GM19463 (cell line): Measurements from ENCODE around the gene PCDHGA1.
"Not testable (repeated sequence)": the region's sequence is repeated elsewhere in the genome, so short reads cannot be mapped to it uniquely, and the experiment has no call there.

Experiments used
- ATAC-seq: cut with Tn5 transposase; IDR thresholded peaks from one replicate; pipeline ENCODE4 v1.9.1; 2021; ENCODE audit warnings: mild to moderate bottlenecking, moderate library complexity; ENCODE audit not compliant: unreplicated experiment

Gene PCDHGA1

DNA sequence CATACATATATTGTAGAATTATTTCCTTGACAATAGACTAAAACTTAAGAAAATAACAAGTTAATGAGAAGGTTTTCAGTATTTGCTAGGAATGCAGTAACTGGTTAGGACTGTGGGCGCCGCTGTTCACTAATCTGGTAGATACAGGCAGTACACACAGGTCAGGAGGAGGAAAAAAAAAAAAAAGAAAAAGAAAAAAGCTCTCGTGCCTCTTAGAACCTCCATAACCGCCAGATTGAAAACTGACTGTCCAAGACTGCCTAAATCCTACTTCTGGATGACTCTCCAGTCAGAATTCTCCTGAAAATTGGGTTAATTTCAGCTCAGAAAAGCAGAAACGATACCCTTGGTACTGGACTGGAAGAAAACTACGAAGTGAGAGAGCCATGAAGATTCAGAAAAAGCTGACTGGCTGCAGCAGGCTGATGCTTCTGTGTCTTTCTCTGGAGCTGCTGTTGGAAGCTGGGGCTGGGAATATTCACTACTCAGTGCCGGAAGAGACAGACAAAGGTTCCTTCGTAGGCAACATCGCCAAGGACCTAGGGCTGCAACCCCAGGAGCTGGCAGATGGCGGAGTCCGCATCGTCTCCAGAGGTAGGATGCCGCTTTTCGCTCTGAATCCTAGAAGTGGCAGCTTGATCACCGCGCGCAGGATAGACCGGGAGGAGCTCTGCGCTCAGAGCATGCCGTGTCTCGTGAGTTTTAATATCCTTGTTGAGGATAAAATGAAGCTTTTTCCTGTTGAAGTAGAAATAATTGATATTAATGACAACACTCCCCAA is at the start of gene PCDHGA1:
Gene PCDHGA1 (plus strand): TSS at position 216 of the 782 bp plus-strand sequence.
- no peak for ATAC-seq

DNA sequence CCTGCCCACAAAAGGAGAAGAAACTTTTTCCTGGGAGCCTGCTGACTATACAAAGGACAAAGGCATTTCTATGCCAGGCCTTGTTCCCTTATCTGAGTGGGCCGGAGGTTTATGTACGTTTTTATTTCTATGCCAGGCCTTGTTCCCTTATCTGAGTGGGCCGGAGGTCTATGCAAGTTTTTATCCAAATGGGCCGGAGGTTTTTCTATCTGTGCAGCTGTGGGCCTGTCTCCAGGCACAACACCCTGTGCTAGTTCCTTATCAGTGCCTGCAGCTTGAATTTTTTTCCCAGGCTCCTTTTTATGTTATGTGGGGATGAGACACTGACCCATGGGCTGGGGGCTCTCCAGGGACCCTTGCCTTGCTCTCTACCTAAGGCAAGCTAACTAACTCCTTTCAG is 31.9 kb upstream of the PCDHGA1 start:
- no peak for ATAC-seq

DNA sequence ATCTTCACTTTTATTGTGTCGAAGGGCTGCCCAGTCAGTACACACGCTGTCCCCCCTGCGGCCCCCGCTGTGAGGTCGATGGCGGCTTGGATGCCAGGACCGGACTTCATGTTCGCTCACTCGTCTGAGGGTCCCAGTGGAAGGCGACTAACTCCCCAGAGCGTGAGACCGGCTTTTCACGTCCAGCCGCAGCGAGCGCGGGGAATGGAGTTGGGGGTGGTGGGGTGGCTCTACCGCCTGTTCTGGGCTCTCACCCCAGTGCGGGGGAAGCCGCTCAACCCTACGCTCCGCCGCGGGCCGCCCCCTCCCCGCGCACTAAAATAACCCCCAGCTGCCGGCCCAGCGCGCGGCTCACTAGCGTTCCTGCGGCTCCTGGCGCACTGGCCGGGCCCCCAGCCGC is 26.6 kb upstream of the PCDHGA1 start, which contains the start of gene SLC25A2:
Gene SLC25A2 (minus strand): TSS at position 294 of the 400 bp plus-strand sequence. CDS start 184 bp downstream, at position 110.
- ATAC-seq: no peak

DNA sequence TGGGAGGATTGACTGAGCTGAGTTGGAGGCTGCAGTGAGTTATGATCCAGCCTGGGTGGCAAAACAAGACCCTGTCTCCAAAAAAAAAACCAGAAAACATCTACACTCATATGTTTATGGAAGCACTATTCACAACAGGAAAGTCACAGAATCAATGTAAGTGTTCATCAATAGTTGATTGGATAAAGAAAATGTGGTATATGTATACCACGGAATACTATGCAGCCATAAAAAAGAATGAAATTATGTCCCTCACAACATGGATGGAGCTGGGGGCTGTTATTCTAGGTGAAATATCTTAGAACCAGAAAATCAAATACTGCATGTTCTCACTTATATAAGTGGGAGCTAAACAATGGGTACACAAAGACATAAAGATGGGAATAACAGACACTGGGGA is 23.7 kb upstream of the PCDHGA1 start:
- no peak for ATAC-seq

DNA sequence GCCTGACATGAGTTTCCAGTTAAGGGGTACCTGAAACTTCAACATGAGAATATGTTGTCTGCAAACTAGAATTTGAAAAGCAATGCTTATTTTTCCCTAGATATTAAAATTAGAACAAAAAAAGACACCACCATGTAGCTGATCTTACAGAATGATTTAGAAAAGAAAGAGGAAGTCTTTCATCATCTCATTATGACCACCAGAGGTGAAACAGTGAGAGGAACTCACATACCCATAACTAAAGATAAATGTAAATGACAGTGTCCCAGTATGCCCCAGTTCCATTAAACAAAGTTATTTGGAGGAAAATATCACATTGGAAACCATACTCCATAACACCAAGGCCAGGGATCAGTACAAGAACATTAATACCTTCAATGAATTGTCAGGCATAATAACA is 16.6 kb upstream of the PCDHGA1 start:
- no peak for ATAC-seq

DNA sequence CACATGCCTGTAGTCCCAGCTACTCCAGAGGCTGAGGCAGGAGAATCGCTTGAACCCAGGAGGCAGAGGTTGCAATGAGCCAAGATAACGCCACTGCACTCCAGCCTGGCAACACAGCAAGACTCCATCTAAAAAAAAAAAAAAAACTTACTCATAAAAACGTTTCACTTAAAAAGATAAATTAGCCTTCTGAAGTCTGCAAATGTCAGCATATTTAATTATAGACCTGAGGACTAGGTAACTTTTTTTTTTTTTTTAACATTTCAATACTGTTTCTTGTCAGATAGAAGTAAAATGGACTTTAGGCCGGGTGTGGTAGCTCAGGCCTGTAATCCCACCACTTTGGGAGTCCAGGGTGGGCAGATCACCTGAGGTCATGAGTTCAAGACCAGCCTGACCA is 13.4 kb upstream of the PCDHGA1 start:
- ATAC-seq: not testable (repeated sequence)

DNA sequence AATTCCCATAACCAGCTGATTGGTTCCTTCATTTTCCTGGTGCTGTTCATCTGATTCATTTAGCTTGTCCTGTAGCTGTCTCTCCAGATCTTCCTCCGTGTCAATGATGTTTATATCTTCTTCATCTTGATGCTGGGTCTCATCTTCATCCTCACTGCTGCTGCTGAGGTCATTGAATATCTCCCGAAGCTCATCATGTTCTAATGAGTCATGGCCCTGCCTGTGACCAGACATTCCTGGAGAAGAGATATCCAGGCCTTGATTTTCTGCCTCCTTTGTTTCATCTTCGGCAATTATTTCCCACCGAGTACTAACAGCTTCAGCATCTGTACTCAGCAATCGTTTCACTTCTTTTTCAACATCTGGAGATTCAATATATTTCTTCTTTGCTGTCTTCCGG is 11.1 kb upstream of the PCDHGA1 start:
- no peak for ATAC-seq

DNA sequence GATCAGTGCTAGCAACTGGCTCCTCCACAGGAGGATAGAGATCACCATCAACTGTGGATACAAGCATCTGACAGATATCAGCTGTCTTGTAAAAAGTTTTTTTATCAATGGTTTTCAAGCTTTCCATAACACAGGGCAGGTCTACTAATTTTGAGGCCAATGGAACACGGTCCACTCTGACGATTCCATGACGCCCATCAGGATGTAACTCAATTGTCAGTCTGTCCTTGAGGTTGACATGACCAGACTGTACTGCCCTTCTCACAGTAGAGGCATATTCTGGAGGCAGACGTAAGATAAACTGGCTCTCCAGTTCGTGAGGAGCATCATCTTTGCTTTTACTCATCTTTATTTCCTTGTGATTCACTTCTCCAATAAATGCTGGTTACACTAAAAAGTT is 10.6 kb upstream of the PCDHGA1 start:
- ATAC-seq: no peak

DNA sequence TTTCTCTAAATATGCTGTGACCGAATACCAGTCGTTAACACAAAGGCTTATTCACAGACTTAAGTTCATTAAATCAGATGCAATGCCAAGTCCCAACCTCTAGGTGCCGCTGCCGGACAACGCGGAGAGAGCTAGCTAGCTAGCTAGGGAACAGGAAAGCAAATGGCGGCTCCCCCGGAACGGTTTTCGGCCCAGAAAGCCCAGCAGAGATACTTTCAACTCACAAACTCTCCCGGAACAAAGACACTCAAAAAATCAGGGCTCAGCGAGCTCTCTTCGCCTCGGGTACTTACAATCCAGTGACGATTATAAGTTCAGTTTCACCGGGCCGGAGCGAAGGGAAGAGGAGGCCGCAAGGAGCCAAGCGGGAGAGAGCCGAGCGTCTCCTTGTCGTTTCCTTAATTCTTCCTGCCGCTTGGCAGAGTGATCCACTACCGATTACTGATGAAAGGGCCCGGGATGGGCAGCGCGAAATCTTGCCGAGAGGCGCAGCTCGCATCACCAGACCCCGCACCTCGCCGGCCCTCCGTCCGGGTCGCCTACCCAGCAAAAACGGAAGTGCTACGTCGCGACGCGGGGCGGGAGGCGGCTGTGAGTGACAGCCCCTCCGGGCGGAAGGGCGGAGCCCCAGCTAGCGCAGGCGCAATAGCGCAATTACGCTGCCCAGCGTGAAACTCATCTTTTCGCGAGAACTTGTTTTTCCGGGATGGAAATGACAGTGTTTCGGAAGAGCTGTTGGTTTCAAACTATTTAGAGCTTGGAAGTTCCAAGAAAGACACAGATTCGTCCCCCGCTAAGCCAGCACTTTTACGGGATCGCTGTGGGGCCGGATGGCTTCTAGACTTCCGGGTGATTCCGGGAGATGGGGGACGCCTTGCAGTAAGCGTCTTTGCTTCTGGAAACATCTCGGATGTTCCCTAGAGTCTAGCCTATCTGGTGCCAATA is 9.8 kb upstream of the PCDHGA1 start, which contains the start of gene TAF7:
Gene TAF7 (minus strand): TSS at position 560 of the 945 bp plus-strand sequence. CDS start 740 bp downstream, outside the sequence.
- ATAC-seq: peak; percentile 96

DNA sequence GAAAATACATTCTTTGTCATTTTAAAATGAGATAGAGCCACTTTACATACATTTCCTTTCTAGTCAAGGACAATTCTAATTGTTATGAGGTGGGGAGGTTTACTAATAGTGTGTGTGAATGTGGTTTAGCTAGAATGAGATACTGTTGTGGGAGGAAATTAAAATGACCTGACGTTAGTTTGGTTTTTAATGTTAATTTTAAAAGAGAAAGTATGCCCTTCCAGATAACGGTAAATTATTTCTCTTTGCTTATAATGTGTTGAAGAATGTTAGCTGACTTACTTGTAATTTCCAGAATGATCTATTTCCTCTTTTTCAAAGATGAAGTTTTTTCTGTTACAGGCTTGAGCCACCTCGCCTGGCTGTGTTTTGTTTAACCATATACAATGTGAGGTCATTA is 8.1 kb upstream of the PCDHGA1 start:
- ATAC-seq: no peak

DNA sequence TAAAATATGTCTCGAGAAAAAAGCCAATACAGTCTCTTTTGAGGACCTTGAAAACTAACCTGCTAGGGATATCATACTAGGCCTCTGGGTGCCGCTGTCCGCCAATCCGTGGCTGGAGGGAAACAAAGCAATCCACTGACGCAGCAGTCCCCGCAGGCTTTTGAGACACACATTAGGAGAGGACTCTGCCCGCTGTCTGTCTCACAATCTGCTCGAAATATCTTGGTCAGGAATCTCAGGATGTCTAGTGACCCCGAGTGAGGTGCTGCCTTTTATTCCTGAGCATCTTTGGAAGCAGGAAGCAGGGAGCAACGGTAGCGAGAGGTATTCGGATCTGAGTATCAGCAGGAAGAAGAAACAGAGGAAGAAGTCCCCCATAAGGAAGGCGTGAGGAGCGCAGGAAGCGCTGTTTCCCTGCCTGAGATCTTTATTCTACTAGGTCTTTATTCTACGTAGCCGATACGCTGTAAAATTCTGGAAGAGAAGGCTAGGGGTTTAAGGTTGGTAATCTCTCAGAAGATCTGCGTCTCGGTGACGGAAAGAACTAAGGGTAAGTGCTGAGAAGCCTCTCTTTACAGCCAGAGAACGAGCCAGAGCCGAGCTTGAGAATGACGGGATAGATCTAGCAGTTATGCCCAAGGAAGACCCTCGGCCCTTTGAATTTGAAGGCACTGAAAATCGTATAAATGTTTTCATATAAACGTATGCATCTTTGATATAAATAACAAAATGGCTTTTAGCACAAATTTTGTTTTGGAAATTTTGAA is 4.0 kb upstream of the PCDHGA1 start:
- peak; percentile 95 for ATAC-seq

DNA sequence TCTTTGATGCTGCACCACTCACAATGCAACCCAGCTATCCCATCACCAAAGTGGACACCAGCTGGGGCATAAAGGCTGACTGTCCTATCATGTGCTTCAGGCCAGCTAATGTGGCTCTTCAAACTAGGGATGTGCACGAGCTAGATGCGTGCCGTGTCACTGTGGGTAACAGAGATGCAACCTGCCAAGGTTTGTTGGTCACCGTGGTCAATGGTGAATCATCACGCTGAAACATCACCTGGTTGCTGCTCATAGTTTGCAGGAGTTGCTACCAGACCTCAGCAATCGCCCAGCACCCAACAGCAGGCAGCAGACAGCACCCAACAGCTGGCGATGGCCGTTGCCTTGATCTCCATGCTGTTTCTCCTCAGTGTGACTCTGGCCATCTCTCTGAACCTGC is 2.1 kb upstream of the PCDHGA1 start:
- no peak for ATAC-seq

DNA sequence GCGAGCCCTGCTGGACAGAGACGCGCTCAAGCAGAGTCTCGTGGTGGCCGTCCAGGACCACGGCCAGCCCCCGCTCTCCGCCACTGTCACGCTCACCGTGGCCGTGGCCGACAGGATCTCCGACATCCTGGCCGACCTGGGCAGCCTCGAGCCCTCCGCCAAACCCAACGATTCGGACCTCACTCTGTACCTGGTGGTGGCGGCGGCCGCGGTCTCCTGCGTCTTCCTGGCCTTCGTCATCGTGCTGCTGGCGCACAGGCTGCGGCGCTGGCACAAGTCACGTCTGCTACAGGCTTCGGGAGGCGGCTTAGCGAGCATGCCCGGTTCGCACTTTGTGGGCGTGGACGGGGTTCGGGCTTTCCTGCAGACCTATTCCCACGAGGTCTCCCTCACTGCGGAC is 2.3 kb downstream of the PCDHGA1 start:
- not testable (repeated sequence) for ATAC-seq

DNA sequence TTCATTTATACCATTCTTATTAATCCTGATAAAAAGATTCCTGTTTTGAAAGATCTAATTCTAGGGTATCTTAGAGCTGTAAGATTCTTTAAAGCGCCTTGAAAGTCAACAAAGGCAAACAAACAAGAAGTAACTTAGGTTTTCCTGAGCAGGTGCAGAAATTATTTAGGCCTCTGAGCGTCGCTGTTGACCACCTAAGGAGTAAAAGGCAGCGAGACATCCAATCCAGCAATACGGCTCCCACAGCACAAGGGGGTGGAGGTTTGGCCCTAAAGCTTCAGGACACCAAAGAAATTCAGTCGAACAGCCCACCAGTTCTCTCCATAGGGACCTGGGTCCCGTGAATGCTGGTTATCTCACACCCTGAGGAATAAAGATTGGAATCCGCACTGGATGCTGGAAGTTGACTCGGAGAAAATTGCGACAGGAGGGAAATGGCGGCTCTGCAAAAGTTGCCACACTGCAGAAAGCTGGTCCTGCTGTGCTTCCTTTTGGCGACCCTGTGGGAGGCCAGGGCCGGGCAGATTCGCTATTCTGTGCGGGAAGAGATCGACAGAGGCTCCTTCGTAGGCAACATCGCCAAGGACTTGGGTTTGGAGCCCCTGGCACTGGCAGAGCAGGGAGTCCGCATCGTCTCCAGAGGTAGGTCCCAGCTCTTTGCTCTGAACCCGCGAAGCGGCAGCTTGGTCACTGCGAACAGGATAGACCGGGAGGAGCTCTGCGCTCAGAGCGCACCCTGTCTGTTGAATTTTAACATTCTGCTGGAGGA is 8.4 kb downstream of the PCDHGA1 start, which contains the start of gene PCDHGA2:
Gene PCDHGA2 (plus strand): TSS at position 223 of the 769 bp plus-strand sequence.
- no peak for ATAC-seq

DNA sequence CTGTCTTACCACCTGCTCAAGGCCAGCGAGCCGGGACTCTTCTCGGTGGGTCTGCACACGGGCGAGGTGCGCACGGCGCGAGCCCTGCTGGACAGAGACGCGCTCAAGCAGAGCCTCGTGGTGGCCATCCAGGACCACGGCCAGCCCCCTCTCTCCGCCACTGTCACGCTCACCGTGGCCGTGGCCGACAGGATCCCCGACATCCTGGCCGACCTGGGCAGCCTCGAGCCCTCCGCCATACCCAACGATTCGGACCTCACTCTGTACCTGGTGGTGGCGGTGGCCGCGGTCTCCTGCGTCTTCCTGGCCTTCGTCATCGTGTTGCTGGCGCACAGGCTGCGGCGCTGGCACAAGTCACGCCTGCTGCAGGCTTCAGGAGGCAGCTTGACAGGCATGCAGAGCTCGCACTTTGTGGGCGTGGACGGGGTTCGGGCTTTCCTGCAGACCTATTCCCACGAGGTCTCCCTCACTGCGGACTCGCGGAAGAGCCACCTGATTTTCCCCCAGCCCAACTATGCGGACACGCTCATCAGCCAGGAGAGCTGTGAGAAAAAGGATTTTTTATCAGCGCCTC is 10.6 kb downstream of the PCDHGA1 start:
- not testable (repeated sequence) for ATAC-seq

DNA sequence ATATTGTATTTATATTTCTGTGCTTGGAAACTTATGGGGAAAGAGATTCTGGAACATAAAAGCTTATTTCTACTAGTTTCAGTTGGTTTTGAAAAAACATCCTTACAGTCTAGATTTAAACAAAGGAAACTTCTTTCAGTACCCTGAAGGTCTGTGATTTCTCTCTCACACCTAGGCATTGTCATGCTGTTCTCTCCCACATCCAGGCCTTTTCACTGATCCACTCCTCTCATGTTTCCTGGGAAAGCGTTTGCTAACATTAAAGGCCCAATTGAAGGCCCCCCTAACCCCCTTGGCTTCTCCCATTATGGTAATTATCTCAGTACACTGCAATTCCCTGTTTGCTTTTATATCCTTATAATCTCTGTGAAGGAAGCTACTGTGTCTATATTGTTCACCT is 12.5 kb downstream of the PCDHGA1 start:
- no peak for ATAC-seq

DNA sequence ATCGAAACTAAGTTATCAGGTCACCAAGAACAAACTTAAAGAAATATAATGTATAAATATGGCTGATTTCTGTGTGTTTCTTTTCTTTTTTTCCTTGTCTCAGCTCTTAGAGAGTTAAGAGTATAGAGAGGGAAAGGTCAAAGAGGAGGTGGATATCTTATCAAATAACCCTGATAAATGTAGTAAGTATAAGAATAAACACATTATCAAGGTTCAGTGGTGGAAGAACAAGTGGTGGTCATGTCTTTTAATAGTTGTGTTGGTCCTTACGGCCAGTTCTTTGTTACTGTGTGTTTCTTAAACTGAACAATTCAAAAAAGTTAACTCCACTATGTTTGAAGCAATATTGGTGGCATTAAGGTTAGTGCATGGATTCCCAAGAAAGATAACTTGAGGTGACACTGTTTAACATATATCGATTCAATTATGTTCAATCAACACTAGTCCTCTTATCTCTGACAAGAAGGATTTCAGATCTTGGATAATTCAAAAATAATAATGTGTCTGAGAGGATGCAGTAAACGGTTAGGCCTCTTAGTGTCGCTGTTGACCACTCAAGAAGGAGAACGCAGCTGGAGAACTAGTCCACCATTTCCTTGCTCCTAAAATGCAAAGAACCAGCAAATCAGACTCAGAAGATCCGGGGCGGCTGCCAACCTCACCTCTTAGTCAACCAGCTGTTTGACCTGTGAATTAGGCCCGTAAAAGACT is 13.1 kb downstream of the PCDHGA1 start, which contains the start of gene PCDHGA3:
Gene PCDHGA3 (plus strand): TSS at position 588 of the 711 bp plus-strand sequence. CDS start 205 bp downstream, outside the sequence.
- no peak for ATAC-seq

DNA sequence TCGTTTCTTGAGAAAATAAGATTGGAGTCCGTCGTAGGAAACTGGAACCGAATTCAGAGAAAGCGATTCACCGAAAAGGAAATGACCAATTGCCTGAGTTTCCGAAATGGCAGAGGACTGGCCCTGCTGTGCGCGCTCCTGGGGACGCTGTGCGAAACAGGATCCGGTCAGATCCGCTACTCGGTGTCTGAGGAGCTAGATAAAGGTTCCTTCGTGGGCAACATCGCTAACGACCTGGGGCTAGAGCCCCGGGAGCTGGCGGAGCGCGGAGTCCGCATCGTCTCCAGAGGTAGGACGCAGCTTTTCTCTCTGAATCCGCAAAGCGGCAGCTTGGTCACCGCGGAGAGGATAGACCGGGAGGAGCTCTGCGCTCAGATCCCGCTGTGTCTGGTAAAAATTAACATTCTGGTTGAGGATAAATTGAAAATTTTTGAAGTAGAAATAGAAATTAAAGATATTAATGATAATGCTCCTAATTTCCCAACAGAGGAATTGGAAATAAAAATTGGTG is 13.7 kb downstream of the PCDHGA1 start:
- ATAC-seq: no peak

DNA sequence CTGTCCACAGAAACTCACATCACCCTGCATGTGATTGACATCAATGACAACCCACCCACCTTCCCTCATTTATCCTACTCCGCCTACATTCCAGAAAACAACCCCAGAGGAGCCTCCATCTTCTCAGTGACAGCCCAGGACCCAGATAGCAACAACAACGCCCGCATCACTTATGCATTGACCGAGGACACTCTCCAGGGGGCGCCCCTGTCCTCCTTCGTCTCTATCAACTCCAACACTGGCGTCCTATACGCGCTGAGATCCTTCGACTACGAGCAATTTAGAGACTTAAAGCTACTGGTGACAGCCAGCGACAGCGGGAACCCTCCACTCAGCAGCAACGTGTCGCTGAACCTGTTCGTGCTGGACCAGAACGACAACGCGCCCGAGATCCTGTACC is 15.0 kb downstream of the PCDHGA1 start:
- no peak for ATAC-seq
